Measurements from ENCODE around the gene CCDC12.
"Not testable (repeated sequence)": the region's sequence is repeated elsewhere in the genome, so short reads cannot be mapped to it uniquely, and the experiment has no call there.

The CCDC12 gene

GRCh38 chr3:46971742-46972141, 4.8 kb downstream of the CCDC12 start:
- Histone ChIP-seq H3K27ac (ENCODE audit: low read length) (no peak overlapping the region), H3K4me1 (ENCODE audit: control insufficient read depth in 1 of 2, insufficient read depth in 2 of 2, low read length in 2 of 2) (peaks cover 18 to 51% of the 10 kb centered on the region in 2 donors), H3K4me3 (ENCODE audit: low read depth in 1 of 2, low read length in 2 of 2) (no peak overlapping the region), H3K36me3 (ENCODE audit: control insufficient read depth in 1 of 2, insufficient read depth in 2 of 2, low read length in 2 of 2) (peaks cover 0 to 3% of the 10 kb centered on the region in 2 donors), H3K9me3 (ENCODE audit: control insufficient read depth in 1 of 2, low read length in 2 of 2) (no peaks in the 10 kb centered on the region), H3K27me3 (ENCODE audit: low read depth, low read length) (no peaks in the 10 kb centered on the region)

GRCh38 chr3:46971151-46971550, 5.4 kb downstream of the CCDC12 start:
- no peaks in the 10 kb centered on the region for H3K9me3 ChIP-seq (ENCODE audit: control insufficient read depth in 1 of 2, low read length in 2 of 2)
- no peak overlapping the region for H3K4me3 ChIP-seq (ENCODE audit: low read depth in 1 of 2, low read length in 2 of 2)
- H3K4me1 ChIP-seq (ENCODE audit: control insufficient read depth in 1 of 2, insufficient read depth in 2 of 2, low read length in 2 of 2) = peaks cover 19 to 51% of the 10 kb centered on the region in 2 donors
- H3K27me3 ChIP-seq (ENCODE audit: low read depth, low read length) = no peaks in the 10 kb centered on the region
- H3K27ac ChIP-seq (ENCODE audit: low read length) = no peak overlapping the region
- no peaks in the 10 kb centered on the region for H3K36me3 ChIP-seq (ENCODE audit: control insufficient read depth in 1 of 2, insufficient read depth in 2 of 2, low read length in 2 of 2)

- Histone ChIP-seq H3K4me3 (ENCODE audit: low read depth in 1 of 2, low read length in 2 of 2) (no peak overlapping the region), H3K36me3 (ENCODE audit: control insufficient read depth in 1 of 2, insufficient read depth in 2 of 2, low read length in 2 of 2) (no peaks in the 10 kb centered on the region), H3K4me1 (ENCODE audit: control insufficient read depth in 1 of 2, insufficient read depth in 2 of 2, low read length in 2 of 2) (peaks cover 19 to 48% of the 10 kb centered on the region in 2 donors), H3K27me3 (ENCODE audit: low read depth, low read length) (no peaks in the 10 kb centered on the region), H3K9me3 (ENCODE audit: control insufficient read depth in 1 of 2, low read length in 2 of 2) (no peaks in the 10 kb centered on the region), H3K27ac (ENCODE audit: low read length) (no peak overlapping the region)
Observed at GRCh38 chr3:46970391-46971091, 6.0 kb downstream of the CCDC12 start.

GRCh38 chr3:46968783-46969428, 7.6 kb downstream of the CCDC12 start:
- Histone ChIP-seq H3K36me3 (ENCODE audit: control insufficient read depth in 1 of 2, insufficient read depth in 2 of 2, low read length in 2 of 2) (no peaks in the 10 kb centered on the region), H3K27ac (ENCODE audit: low read length) (no peak overlapping the region), H3K4me3 (ENCODE audit: low read depth in 1 of 2, low read length in 2 of 2) (no peak overlapping the region), H3K27me3 (ENCODE audit: low read depth, low read length) (no peaks in the 10 kb centered on the region), H3K9me3 (ENCODE audit: control insufficient read depth in 1 of 2, low read length in 2 of 2) (no peaks in the 10 kb centered on the region), H3K4me1 (ENCODE audit: control insufficient read depth in 1 of 2, insufficient read depth in 2 of 2, low read length in 2 of 2) (peaks cover 19 to 38% of the 10 kb centered on the region in 2 donors)

- Histone ChIP-seq H3K36me3 (ENCODE audit: control insufficient read depth in 1 of 2, insufficient read depth in 2 of 2, low read length in 2 of 2) (no peaks in the 10 kb centered on the region), H3K9me3 (ENCODE audit: control insufficient read depth in 1 of 2, low read length in 2 of 2) (no peaks in the 10 kb centered on the region), H3K4me1 (ENCODE audit: control insufficient read depth in 1 of 2, insufficient read depth in 2 of 2, low read length in 2 of 2) (peaks cover 19 to 32% of the 10 kb centered on the region in 2 donors), H3K4me3 (ENCODE audit: low read depth in 1 of 2, low read length in 2 of 2) (no peak overlapping the region), H3K27ac (ENCODE audit: low read length) (no peak overlapping the region), H3K27me3 (ENCODE audit: low read depth, low read length) (no peaks in the 10 kb centered on the region)
Observed at GRCh38 chr3:46966811-46967210, 9.7 kb downstream of the CCDC12 start.

- no peaks in the 10 kb centered on the region for H3K36me3 ChIP-seq (ENCODE audit: control insufficient read depth in 1 of 2, insufficient read depth in 2 of 2, low read length in 2 of 2)
- H3K27ac ChIP-seq (ENCODE audit: low read length) = no peak overlapping the region
- no peak overlapping the region for H3K4me3 ChIP-seq (ENCODE audit: low read depth in 1 of 2, low read length in 2 of 2)
- peaks cover 24 to 31% of the 10 kb centered on the region in 2 donors for H3K4me1 ChIP-seq (ENCODE audit: control insufficient read depth in 1 of 2, insufficient read depth in 2 of 2, low read length in 2 of 2)
- H3K9me3 ChIP-seq (ENCODE audit: control insufficient read depth in 1 of 2, low read length in 2 of 2) = no peaks in the 10 kb centered on the region
- no peaks in the 10 kb centered on the region for H3K27me3 ChIP-seq (ENCODE audit: low read depth, low read length)
Observed at GRCh38 chr3:46965151-46965550, 11.4 kb downstream of the CCDC12 start.

GRCh38 chr3:46964038-46964590, 12.4 kb downstream of the CCDC12 start:
- H3K4me3 ChIP-seq (ENCODE audit: low read depth in 1 of 2, low read length in 2 of 2); H3K9me3 ChIP-seq (ENCODE audit: control insufficient read depth in 1 of 2, low read length in 2 of 2); H3K36me3 ChIP-seq (ENCODE audit: control insufficient read depth in 1 of 2, insufficient read depth in 2 of 2, low read length in 2 of 2); H3K27me3 ChIP-seq (ENCODE audit: low read depth, low read length); H3K27ac ChIP-seq (ENCODE audit: low read length): not testable (repeated sequence)
- H3K4me1 ChIP-seq (ENCODE audit: control insufficient read depth in 1 of 2, insufficient read depth in 2 of 2, low read length in 2 of 2) = peaks cover 34 to 38% of the 10 kb centered on the region in 2 donors

- Histone ChIP-seq H3K4me1 (ENCODE audit: control insufficient read depth in 1 of 2, insufficient read depth in 2 of 2, low read length in 2 of 2) (peaks cover 42 to 49% of the 10 kb centered on the region in 2 donors), H3K4me3 (ENCODE audit: low read depth in 1 of 2, low read length in 2 of 2) (no peak overlapping the region), H3K27ac (ENCODE audit: low read length) (no peak overlapping the region), H3K27me3 (ENCODE audit: low read depth, low read length) (no peaks in the 10 kb centered on the region), H3K9me3 (ENCODE audit: control insufficient read depth in 1 of 2, low read length in 2 of 2) (no peaks in the 10 kb centered on the region), H3K36me3 (ENCODE audit: control insufficient read depth in 1 of 2, insufficient read depth in 2 of 2, low read length in 2 of 2) (no peaks in the 10 kb centered on the region)
Observed at GRCh38 chr3:46962990-46963389, 13.6 kb downstream of the CCDC12 start.

- H3K4me3 ChIP-seq (ENCODE audit: low read depth in 1 of 2, low read length in 2 of 2) = no peak overlapping the region
- H3K9me3 ChIP-seq (ENCODE audit: control insufficient read depth in 1 of 2, low read length in 2 of 2) = no peaks in the 10 kb centered on the region
- peaks cover 41 to 48% of the 10 kb centered on the region in 2 donors for H3K4me1 ChIP-seq (ENCODE audit: control insufficient read depth in 1 of 2, insufficient read depth in 2 of 2, low read length in 2 of 2)
- no peak overlapping the region for H3K27ac ChIP-seq (ENCODE audit: low read length)
- H3K36me3 ChIP-seq (ENCODE audit: control insufficient read depth in 1 of 2, insufficient read depth in 2 of 2, low read length in 2 of 2) = no peaks in the 10 kb centered on the region
- no peaks in the 10 kb centered on the region for H3K27me3 ChIP-seq (ENCODE audit: low read depth, low read length)
Observed at GRCh38 chr3:46962427-46962826, 14.1 kb downstream of the CCDC12 start.

GRCh38 chr3:46960835-46961234, 15.7 kb downstream of the CCDC12 start:
- H3K4me3 ChIP-seq (ENCODE audit: low read depth in 1 of 2, low read length in 2 of 2) = no peak overlapping the region

GRCh38 chr3:46960081-46960701, 16.4 kb downstream of the CCDC12 start:
- Histone ChIP-seq H3K4me3 (ENCODE audit: low read depth in 1 of 2, low read length in 2 of 2) (no peak overlapping the region), H3K9me3 (ENCODE audit: control insufficient read depth in 1 of 2, low read length in 2 of 2) (no peaks in the 10 kb centered on the region), H3K4me1 (ENCODE audit: control insufficient read depth in 1 of 2, insufficient read depth in 2 of 2, low read length in 2 of 2) (peaks cover 39 to 56% of the 10 kb centered on the region in 2 donors), H3K27me3 (ENCODE audit: low read depth, low read length) (no peaks in the 10 kb centered on the region), H3K36me3 (ENCODE audit: control insufficient read depth in 1 of 2, insufficient read depth in 2 of 2, low read length in 2 of 2) (no peaks in the 10 kb centered on the region), H3K27ac (ENCODE audit: low read length) (peak overlapping the region; percentile 47)

More at GRCh38 chr3:46960835-46961234, 15.7 kb downstream of the CCDC12 start:
- Histone ChIP-seq H3K27ac (ENCODE audit: low read length) (peak overlapping the region; percentile 47), H3K36me3 (ENCODE audit: control insufficient read depth in 1 of 2, insufficient read depth in 2 of 2, low read length in 2 of 2) (no peaks in the 10 kb centered on the region), H3K4me1 (ENCODE audit: control insufficient read depth in 1 of 2, insufficient read depth in 2 of 2, low read length in 2 of 2) (peaks cover 37 to 51% of the 10 kb centered on the region in 2 donors), H3K27me3 (ENCODE audit: low read depth, low read length) (no peaks in the 10 kb centered on the region), H3K9me3 (ENCODE audit: control insufficient read depth in 1 of 2, low read length in 2 of 2) (no peaks in the 10 kb centered on the region)

All from muscle layer of duodenum (tissue), 2 donors.